SW480 (cell line): Measurements from ENCODE around the gene CCDC85C.

ENCODE experiments used
- DNase-seq: peaks from one replicate; pipeline ENCODE4 v3.0.0-alpha.2; 2016; ENCODE audit warnings: low spot score

The CCDC85C gene

GRCh38 chr14:99511421-99512109 lies 92.4 kb downstream of the CCDC85C start:
- no peak for DNase-seq

DNA sequence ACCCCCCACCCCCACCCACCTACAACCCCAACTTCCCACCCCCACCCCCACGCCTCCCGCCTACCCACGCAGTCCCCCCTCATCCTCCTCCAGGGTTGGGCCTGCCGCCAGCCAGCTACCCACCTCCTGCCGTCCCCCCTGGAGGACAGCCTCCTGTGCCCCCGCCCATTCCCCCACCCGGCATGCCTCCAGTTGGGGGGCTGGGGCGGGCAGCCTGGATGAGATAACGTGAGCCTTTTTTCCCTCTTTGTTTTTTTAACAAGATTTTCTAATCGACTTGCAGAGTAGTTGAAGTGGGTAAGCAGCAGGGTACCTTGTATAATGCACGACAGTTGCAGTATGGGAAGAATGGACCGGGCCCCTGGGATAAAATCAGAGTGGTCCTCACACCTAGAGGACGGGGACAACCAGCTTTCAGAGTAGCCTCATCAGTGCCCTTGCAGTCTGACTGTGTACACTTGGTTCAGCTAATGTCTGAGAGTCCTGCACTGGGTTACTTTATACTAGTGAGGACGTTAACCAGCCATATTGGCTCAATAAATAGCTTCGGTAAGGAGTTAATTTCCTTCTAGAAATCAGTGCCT lies 93.4 kb downstream of the CCDC85C start:
- DNase-seq: no peak

DNA sequence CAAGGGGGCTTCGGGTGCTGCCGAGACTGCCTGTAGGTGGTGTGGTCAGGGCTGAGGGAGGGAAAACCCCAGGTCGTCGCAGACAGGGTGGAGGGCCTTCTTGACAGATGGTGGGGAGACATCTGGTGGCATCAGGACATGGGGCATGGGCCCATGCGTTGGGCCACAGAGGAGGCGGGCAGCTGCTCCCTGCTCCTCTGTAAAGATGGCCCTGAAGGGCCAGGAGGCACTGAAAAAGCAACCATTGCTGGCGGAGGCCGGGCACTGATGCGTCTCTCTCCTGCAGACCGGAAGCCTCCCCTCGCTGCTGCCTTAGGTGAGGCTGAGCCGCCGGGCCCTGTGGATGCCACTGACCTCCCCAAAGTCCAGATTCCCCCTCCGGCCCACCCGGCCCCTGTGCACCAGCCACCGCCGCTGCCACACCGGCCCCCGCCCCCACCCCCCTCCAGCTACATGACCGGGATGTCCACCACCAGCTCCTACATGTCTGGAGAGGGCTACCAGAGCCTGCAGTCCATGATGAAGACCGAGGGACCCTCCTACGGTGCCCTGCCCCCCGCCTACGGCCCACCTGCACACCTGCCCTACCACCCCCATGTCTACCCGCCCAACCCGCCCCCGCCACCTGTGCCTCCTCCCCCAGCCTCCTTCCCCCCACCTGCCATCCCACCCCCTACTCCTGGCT lies 94.0 kb downstream of the CCDC85C start:
- DNase-seq: no peak

DNA sequence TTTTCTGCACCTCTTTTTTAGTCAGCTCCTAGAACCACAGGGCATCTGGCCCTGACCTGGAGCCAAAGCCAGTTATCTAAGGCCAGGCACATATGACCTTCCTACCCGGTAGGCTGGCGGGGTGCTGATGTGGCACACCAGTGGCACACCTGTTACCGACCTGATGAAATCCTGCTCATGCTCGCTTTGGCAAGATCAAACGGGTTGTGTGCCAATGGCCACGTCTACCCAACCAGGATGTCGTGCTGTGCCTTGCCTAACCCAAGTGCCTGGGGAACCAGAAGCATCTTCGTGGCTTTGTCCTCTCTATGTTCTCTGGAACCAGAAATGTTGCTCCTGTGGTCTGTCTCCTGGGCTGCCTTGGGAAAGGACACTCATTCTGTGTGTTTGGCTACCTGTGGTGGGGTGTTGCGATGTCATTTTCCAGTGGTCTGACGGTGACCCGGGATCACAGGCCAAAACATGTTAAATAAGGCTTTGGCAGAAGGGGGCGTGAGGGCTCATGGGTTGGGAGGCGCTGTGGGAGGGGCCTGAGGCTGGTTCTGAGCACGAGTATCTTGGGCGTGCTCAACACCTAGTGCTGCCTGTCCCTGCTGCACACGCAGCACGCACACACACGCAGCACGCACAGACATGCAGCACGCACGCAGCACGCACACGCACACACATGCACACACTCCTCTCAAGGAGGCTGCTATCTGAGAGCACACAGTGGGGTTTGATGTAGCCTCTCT lies 94.9 kb downstream of the CCDC85C start:
- no peak for DNase-seq

- no peak for DNase-seq
Measured at GRCh38 chr14:99507860-99508640, 96.0 kb downstream of the CCDC85C start.

DNA sequence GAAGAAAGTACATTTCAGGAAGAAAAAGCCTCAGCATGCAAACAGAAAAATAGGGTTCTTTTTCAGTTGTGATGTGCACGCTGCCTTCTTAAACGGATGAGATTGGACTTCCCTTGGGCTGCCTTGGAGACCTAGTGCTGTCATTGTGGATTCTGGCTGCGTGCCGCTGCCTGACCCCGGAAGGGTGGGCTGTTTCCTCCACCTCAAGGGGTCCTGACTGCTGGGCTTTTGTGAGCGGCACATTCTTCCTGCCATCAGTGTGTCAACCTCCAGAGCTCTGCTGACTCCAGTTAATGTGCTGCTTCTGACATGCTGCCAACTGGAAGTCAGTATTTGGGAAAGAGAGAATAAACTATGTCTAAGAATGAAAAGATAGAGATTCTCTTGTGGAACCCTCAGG lies 97.7 kb downstream of the CCDC85C start:
- no peak for DNase-seq

- DNase-seq: no peak
Measured at GRCh38 chr14:99505089-99505488, 98.9 kb downstream of the CCDC85C start.

DNA sequence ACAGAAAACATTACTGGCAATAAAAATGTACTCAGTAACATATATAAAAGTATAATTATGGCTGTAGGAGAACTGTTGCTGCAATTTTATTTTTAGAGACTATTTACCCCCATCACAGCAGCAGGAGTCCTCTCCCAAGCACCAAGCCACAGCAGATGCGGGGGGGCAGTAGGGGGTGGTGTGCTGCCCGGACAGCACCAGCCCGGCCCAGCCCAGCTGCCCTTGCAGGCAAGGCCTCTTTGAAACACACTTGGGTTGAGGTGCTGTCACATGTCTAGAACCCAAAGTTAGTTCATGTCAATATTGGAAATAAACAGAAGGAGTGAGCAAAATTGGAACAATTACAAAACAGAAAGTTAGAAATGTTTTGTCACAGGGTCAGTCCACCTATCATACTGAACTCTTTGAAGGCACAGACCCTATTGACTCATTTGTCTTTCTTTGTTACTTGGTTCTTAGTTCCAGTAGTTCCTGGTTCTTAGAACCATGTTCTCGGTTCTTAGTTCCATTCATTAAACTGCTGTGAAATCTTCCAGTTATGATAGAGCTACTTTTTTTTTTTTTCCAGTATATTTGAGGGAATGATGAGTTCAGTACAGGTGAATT lies 100.1 kb downstream of the CCDC85C start:
- DNase-seq: no peak

- DNase-seq: no peak
Measured at GRCh38 chr14:99502989-99503421, 101.0 kb downstream of the CCDC85C start.

- DNase-seq: no peak
Measured at GRCh38 chr14:99497894-99498293, 106.1 kb downstream of the CCDC85C start.

DNA sequence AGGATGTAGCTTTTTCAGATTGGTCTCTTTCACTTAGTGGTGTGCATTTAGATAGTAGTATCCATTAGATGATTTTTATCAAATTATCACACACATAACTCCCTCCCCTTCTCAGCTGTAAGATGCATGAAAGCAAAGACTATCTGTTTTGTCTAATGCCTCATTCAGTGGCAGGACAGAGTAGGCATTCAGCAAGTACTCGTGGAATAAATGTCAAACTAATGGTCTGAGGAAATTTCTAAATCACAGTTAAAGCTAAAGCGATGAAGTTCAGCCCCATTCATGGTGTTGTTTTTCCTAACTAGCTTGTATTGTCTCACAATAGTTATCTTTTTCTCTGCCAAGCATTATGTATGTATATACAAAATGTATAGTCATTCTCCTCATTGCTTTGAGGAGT lies 106.7 kb downstream of the CCDC85C start:
- no peak for DNase-seq

GRCh38 chr14:99484106-99484505 lies 119.9 kb downstream of the CCDC85C start:
- no peak for DNase-seq

GRCh38 chr14:99481745-99482099 lies 122.3 kb downstream of the CCDC85C start:
- DNase-seq: peak; percentile 30

DNA sequence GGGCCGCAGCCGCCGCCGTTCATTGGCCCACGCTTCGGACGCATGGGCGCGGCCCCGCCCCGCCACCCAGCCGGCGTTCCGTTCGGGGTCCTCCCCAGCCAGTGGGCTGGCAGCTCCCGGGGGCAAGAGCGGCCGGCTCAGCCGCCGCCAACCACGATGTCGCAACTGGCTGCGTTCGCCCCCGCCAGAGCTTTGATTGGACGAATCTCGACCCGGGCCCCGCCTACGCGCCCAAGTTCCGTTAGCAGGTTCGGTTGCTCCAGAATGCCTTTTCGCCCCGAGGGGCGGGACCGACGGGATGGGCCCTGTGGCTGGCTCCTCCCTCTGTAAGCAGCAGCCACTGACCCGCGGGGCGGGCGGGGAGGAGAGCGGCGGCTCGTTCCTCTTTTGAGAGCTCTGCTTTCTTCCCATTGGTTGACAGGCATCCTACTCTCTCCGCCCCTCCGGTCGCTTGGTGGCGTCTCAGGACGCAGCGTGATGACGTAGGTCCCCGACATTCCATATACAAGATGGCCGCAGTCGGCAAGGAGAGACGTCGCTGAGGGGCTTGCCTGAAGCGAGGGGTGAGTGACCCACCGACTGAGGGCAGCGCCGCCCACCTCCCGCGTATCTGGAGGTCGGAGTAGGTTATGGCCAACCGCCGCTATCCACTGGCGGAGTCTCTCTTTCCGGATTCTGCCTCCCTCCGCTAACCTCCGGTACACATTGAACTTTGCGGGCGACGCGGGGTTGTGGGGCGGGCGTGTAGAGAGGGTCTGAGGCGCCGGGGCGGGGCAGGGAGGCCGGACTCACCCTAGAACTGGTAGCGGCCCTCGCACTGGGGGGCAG lies 122.9 kb downstream of the CCDC85C start, which contains the start of gene CCNK:
Gene CCNK, plus strand, starts transcription at position 493 of the 828 bp plus-strand sequence. CDS start 11,269 bp downstream, outside the sequence.
- DNase-seq: peak; percentile 100

DNA sequence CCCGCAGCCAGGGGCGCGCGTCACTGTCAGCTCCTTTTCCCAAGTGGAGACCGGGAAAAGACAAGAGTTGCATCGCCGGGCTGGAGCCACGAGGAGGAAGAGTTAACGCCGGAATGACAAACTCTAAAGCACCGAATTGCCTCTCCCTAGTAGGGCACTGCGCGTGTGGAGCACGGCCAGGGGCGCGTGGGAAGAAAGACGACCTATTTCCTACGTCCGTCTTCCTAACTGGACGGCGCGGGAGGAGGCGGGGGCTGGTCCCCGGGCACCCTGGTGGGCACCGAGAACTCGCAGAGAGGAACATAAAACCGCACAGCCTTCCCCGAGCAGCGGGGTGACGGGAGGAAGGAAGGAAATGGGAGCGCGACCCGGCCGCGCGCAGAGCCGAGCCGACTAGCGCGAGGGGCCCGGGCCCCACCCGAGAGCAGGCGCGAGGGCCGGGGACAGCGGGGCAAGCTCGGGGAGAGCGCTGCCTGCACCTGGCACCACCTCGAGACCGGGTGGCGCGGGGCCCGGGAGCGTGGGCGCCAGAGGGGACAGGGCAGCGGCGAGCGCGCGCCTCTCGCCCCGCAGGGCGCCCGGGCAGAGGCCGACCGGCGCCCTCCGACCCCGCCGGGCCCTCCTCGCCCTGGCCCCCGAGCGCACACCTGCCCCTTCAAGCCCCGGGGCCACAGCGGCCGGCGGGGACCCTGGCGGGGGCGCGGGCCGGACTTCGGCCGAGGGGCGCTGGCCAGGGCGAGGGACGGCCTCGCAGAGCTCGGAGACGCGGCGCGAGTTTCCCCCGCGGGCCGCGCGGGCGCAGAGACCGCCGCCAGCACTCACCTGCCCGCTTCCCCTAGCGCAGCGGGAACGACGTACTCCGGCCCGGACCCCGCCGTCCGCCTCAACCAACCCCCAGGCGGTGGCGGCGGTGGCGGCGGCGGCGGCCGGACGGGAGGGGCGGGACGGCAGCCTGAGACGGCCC lies 123.8 kb downstream of the CCDC85C start, which contains the start of gene SETD3:
Gene SETD3, minus strand, starts transcription at position 954 of the 964 bp plus-strand sequence. CDS start 15,054 bp downstream, outside the sequence.
- DNase-seq: peak; percentile 64

GRCh38 chr14:99479160-99479905 lies 124.7 kb downstream of the CCDC85C start:
- DNase-seq: no peak

- DNase-seq: no peak
Measured at GRCh38 chr14:99478128-99478527, 125.9 kb downstream of the CCDC85C start.

DNA sequence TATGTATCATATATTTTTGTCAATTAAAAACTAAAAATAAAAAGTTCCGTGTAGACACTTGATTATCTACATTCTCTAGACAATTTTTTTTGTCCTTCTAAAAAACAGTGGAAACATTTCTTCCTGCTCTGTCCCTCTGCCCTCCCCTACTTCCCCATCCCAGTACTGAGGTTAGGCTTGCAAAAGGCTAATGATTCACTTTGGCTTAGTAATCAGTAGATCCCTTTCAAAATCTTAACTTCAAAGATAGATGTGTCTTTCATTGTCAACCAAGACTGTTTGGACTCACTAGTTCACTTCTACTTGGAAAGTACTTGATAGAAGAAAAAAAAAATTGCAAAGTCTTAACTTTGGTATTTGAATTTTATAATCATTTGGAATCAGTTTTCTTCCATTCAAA lies 127.1 kb downstream of the CCDC85C start:
- DNase-seq: no peak
